NCI-H2029 treated with DMSO at 0.1 percent for 48 hours (cell line): ENCODE measurements around the gene AVPR1A.

Experiments
- DNase-seq: peaks from one replicate; lab custom pipeline; 2025; lab: John Stamatoyannopoulos, UW

Gene AVPR1A

GRCh38 chr12:63093711-63094110 lies 57.3 kb downstream of the AVPR1A start:
- no peak for DNase-seq

- DNase-seq = no peak
These were observed 57.9 kb downstream of the AVPR1A start for GRCh38 chr12:63093084-63093483.
